HTERT RPE-1 (cell line): ENCODE results near the gene NR2F1.

Experiments
- in situ Hi-C: fragments of 300-500 bp; cut with MboI; formaldehyde crosslinking; loops from 4 replicates; pipeline ENCODE4 v1.14.3; 2020; ENCODE audit warnings: low sequenced_read_pairs

Gene NR2F1

DNA sequence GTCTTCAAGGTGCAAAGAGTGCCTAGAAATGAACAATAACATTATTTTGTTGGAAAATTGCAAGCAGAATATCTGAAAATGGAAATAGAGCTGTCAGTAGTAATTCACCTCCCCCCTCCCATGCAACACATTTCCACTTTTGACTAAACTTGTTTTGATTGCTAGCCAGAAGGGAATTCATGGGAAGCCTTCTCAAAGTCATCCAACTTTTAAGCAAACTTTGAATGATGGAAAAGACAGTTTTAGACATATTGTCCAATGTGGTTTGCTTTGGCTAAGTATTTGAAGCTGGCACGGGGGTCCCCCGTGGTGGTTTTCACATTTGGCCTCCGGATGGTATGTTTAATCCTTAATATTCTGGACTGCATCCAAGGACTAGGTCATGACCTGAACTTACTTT is 7.5 kb downstream of the NR2F1 start:
- in situ Hi-C loops, result no loop called here

DNA sequence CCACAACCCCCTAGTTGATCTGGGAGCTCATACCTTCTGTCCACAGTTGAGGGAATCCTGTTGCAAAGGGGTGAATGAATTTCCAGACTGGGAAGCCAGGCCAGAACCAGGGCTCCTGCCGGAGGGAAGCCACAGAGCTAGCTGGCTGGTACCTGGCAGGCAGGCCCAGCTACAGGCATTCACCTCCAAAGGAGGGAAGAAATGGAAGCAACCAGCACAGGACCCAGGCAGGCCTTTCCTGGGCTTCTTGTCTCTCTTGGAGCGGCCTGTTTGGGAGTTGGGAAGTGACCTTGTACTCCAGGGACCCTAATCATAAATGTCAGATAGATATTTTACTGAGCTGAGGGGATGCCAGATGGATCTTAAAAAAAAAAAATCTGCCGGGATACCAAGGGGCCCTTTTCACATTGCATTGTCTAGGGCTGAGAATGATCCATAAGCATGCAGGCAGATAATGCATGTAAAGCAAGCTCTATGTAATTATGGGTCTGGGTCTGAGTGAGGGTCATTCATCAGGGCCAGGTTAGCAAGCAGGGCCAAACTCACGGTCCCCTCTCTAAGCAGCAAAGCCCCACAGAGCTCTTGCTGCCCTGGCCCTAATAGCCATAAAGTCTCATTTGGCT is 8.4 kb downstream of the NR2F1 start:
- in situ Hi-C loops, result no loop called here

DNA sequence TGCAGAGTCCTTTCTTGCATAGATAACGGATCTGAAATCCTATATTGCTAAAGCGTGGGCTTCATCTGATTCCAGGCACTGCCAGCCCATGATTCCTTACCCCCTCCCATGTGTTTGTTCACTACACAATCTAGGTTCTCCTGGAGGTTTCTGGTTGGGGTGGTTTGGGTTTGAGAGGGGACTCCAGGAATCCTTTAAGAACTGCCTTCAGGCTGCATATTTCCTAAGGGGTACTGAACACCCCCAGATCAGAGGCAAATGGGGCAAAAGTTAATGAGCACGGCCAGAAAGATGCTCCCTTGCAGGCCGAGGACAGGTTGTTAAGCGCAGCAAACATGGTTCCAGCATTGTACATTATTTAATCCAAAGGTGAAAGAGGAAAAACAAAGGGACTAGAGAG is 9.9 kb downstream of the NR2F1 start:
- in situ Hi-C loops, result no loop called here

GRCh38 chr5:93593476-93594131 is 10.6 kb downstream of the NR2F1 start:
- in situ Hi-C loops, result no loop called here

- in situ Hi-C loops, result no loop called here
These were observed 11.8 kb downstream of the NR2F1 start for GRCh38 chr5:93594591-93595419.

GRCh38 chr5:93595420-93596147 is 12.6 kb downstream of the NR2F1 start:
- in situ Hi-C loops, result no loop called here

GRCh38 chr5:93596310-93596675 is 13.3 kb downstream of the NR2F1 start:
- in situ Hi-C loops, result no loop called here

DNA sequence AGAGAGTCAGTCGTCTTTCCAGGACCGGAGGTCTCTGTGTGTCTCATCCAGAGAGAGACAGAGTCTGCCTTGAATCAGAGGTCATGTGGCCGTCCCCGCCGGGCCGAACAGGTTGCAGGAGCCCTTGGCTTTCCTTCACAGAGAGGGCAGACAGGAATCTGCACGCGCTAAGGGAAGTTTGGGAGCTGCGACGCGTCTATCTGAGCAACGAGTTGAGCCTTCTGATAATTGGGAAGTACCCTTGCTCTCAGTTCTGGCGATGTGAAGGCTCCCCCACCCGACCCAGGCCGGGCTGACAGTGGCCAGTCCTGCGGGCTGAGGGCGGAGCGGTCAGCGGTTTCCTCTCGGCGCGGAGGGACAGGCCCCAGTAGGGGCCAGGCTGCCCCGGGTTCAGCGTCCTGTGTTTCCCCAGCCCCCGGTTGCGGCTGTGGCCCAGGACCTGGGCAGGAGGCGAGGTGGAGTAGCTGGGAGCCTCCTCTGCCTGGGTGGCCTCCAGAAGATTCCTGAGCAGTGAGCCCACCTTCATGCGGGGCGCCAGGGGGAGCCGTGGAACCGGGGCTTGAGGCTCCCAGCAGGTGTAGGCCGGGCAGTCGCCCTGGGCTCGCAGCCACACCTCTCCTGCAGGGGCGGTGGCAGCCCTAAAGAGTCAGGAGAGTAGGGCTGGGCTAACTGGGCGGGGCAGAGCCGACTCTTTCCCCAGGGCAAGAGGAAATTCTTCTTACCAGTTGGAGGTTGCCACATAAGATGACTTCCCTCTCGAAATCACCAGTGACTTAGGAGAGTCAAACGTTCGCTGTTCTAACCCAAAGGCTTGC is 13.9 kb downstream of the NR2F1 start:
- in situ Hi-C loops, result no loop called here

DNA sequence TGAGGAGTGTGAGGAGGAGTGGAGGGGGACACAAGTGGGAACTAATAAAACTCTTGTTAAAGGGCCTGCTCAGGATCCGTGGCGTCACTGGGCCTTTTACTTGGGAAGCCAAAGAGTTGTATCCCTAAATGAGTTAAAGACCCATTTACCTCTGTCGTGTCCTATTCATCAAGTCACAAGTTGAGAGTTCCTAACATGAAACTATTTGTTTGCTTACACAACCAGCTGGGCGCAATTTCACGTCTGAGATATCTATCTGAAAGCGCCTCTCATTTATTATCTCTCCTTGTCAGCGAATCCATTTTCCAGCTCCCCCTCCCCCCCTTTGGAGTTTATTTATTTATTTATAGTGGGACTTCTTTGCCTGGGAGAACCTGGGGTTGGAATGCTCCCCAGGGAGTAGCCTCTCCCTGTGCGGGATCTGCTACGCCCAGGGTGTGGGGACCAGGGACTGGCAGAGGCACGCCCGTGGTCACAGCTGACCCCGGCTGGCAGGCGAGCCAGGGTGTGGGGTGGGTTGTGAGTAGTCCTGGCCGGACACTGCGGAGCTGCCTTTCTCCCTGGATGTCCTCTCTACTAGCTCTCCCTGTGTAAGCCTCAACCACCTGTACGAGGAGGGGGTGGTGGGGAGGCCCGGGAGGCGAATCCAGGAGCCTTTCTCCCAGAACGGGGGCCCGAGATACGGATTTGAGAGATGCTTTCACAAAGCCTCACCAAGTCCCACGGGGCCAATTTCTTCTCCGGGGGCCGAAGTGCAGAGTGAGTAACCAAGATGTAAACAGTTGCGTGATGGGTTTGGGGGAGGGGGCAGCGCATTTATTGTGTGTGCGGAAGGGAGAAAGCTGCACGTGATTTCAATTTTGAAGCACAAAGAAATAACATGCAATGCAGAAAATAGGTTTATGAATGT is 15.3 kb downstream of the NR2F1 start:
- in situ Hi-C loops, result no loop called here

GRCh38 chr5:93599001-93599379 is 16.0 kb downstream of the NR2F1 start:
- in situ Hi-C loops, result no loop called here

GRCh38 chr5:93599399-93600120 is 16.5 kb downstream of the NR2F1 start:
- in situ Hi-C loops, result no loop called here

DNA sequence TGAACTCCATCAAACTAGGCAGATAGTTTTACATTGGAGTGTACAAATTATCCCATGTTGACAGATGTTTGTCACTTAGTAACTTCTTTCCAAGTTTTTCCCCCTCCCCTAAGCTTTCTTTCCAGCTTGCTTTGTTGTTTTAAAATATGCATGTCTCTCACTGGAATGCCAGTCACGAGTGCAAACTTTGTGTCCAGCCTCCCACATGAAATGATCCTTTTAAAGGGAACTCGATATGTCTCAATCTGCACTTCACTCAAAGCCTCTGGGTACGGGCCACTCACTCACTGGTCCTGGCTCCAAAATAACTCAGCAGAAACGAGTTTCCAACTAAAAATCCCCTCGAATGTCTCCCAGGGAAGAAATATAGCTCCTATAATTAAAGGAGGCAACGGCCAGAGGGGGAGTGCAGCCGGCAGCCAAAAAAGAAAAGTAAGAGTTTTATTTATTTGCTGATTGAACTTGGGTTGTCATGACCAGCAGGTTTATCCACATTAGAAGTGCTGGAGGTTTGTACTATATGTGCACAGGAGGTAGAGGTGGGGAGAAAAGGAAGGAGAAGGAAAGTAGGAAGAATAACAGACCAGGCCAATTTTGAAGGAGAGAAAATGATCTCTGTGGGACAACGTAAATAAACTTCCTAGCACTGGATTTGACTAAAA is 17.5 kb downstream of the NR2F1 start:
- in situ Hi-C loops, result no loop called here

- in situ Hi-C loops, result no loop called here
These were observed 18.2 kb downstream of the NR2F1 start for GRCh38 chr5:93601071-93601801.

DNA sequence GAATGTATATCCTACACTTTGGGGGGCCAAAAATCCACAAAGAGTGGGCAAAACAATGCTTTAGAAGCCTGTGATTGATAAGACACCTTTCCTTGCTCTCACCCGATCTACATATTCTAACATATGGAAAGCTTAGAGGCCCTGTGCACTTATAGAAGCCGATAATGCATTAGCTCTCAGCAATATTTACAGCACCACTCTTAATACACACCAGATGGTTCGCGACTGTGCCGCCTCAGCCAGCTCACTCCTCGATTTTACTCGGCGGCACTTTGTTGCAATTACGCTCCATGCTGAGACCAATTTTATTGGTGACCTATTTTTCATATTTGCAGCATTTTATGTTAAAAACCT is 18.8 kb downstream of the NR2F1 start:
- in situ Hi-C loops, result no loop called here

DNA sequence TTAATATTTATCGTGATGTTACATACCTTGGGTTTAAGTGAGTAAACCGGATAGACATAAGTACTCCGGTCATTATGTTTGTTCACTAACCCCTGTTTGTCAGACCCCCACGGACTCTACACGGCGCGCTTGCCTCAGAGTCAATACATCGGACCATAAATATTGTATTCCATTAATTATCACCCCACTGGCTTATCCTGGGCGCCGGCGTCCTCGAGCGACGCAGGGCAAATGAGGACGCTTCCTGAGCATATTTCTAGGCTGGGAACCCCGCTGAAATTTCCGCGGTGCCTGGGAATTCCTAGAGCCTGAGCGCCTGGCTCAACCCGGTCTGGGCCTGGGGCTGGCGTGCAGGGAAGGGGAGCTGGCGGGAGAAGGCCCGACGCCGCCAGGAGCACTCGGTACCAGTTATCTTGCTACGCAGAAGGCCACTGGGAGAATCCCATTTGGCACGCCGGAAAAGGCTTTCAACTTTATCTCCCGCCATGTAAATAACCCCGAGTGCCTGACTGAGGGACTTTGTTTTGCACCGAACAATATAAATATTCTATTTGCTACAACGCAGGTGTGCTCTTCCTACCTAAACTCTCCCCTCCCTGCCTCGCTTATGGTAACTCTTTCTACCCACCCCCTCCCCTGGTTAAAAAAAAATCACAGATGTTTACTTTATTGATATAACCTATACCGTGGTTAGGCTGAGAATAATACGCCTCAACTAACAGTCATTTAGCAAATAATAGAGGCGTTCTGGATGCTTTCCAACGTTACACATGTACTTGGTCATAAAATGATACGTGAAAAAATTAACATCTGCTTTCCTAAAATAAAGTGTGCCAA is 19.4 kb downstream of the NR2F1 start:
- in situ Hi-C loops, result no loop called here

GRCh38 chr5:93603078-93603792 is 20.2 kb downstream of the NR2F1 start:
- in situ Hi-C loops, result no loop called here
